NCI-H1436 treated with DMSO at 0.1 percent for 48 hours (cell line): ENCODE measurements around the gene OR5K3.
"Not testable (repeated sequence)": the region's sequence is repeated elsewhere in the genome, so short reads cannot be mapped to it uniquely, and the experiment has no call there.

Experiments used
- DNase-seq: peaks from one replicate; lab custom pipeline; 2025; lab: John Stamatoyannopoulos, UW

OR5K3 gene

GRCh38 chr3:98390366-98390765, at the start of gene OR5K3:
Gene OR5K3 (plus strand): TSS chr3:98390666. CDS start chr3:98390666, 0 bp downstream.
- no peak for DNase-seq

- DNase-seq: no peak
Measured at GRCh38 chr3:98341758-98342157, 48.7 kb upstream of the OR5K3 start.

- no peak for DNase-seq
Measured at GRCh38 chr3:98343647-98344507, 46.6 kb upstream of the OR5K3 start.

- DNase-seq: no peak
Measured at GRCh38 chr3:98350082-98350481, 40.4 kb upstream of the OR5K3 start.

GRCh38 chr3:98353554-98353953, 36.9 kb upstream of the OR5K3 start, which contains the start of gene OR5K4:
Gene OR5K4 (plus strand): TSS chr3:98353854. CDS start chr3:98353854, 0 bp downstream.
- DNase-seq: no peak

GRCh38 chr3:98359250-98359649, 31.2 kb upstream of the OR5K3 start:
- DNase-seq: no peak

GRCh38 chr3:98359993-98360675, 30.3 kb upstream of the OR5K3 start:
- DNase-seq: no peak

GRCh38 chr3:98360681-98361080, 29.8 kb upstream of the OR5K3 start:
- no peak for DNase-seq

- no peak for DNase-seq
Measured at GRCh38 chr3:98361289-98361688, 29.2 kb upstream of the OR5K3 start.

GRCh38 chr3:98367464-98368246, 22.8 kb upstream of the OR5K3 start:
- DNase-seq: no peak

- DNase-seq: no peak
Measured at GRCh38 chr3:98371186-98371585, 19.3 kb upstream of the OR5K3 start.

GRCh38 chr3:98371853-98372252, 18.6 kb upstream of the OR5K3 start:
- DNase-seq: no peak

GRCh38 chr3:98372445-98372844, 18.0 kb upstream of the OR5K3 start:
- no peak for DNase-seq

GRCh38 chr3:98376631-98377030, 13.8 kb upstream of the OR5K3 start:
- no peak for DNase-seq

- no peak for DNase-seq
Measured at GRCh38 chr3:98388147-98388546, 2.3 kb upstream of the OR5K3 start.

GRCh38 chr3:98395101-98395500, 4.6 kb downstream of the OR5K3 start:
- no peak for DNase-seq

- not testable (repeated sequence) for DNase-seq
Measured at GRCh38 chr3:98396482-98396881, 6.0 kb downstream of the OR5K3 start.

GRCh38 chr3:98398513-98398912, 8.0 kb downstream of the OR5K3 start:
- DNase-seq: no peak

GRCh38 chr3:98402507-98402906, 12.0 kb downstream of the OR5K3 start:
- no peak for DNase-seq

GRCh38 chr3:98404010-98404409, 13.5 kb downstream of the OR5K3 start:
- no peak for DNase-seq

- no peak for DNase-seq
Measured at GRCh38 chr3:98406034-98406433, 15.6 kb downstream of the OR5K3 start.

GRCh38 chr3:98432575-98432974, 42.1 kb downstream of the OR5K3 start:
- no peak for DNase-seq
